ENCODE measurements around the gene BNIPL.

BNIPL gene

GRCh38 chr1:150995460-150995859 lies 40.9 kb upstream of the BNIPL start:
- DNase-seq, result no peak
- H3K4me1 ChIP-seq (ENCODE audit: control insufficient read depth, insufficient read depth, low read depth, low read length), result peaks cover 21% of the 10 kb centered on the region
- no peak overlapping the region for H3K18ac ChIP-seq (ENCODE audit: low read depth in 1 of 2, low read length in 2 of 2)
- no peak overlapping the region for H2AFZ ChIP-seq (ENCODE audit: low read depth, low read length)
- H2BK12ac ChIP-seq (ENCODE audit: low read length in 2 of 2), result peak overlapping the region in 1 of 2 experiments; percentile 69
- peak overlapping the region in 1 of 2 experiments; percentile 61 for H3K4me3 ChIP-seq (ENCODE audit: insufficient read depth in 1 of 2, low read depth in 1 of 2, low read length in 2 of 2)
- H2AK5ac ChIP-seq (ENCODE audit: low read length, severe bottlenecking), result peak overlapping the region; percentile 63
- H3K23ac ChIP-seq (ENCODE audit: low read length in 2 of 2), result no peak overlapping the region
- peaks cover 22 to 32% of the 10 kb centered on the region in 2 experiments for H3K36me3 ChIP-seq (ENCODE audit: control insufficient read depth in 1 of 2, insufficient read depth in 2 of 2, low read depth in 1 of 2, low read length in 2 of 2)
- H3K27ac ChIP-seq (ENCODE audit: low read length, poor library complexity, severe bottlenecking), result no peak overlapping the region
- no peak overlapping the region for H2BK5ac ChIP-seq (ENCODE audit: low read depth, low read length, poor library complexity, severe bottlenecking)
- no peak overlapping the region for H2BK15ac ChIP-seq (ENCODE audit: low read depth, poor library complexity, severe bottlenecking)
- no peak overlapping the region for H3K4me2 ChIP-seq (ENCODE audit: low read length, poor library complexity, severe bottlenecking)
- H4K91ac ChIP-seq (ENCODE audit: low read length), result no peak overlapping the region
- 83% methylated on average over 3 of the region's 4 CpGs for WGBS
- H3K79me1 ChIP-seq (replicated peaks; ENCODE audit: low read length, poor library complexity, severe bottlenecking), result no peaks in the 10 kb centered on the region
- no peak overlapping the region for H3K4ac ChIP-seq (ENCODE audit: low read depth in 1 of 2, low read length in 2 of 2)
- peak overlapping the region; percentile 78 for H3K9ac ChIP-seq (ENCODE audit: low read length)
- H4K8ac ChIP-seq (ENCODE audit: low read length), result no peak overlapping the region
- H3K14ac ChIP-seq (ENCODE audit: low read length in 2 of 2), result no peak overlapping the region
- H2BK120ac ChIP-seq (ENCODE audit: low read depth, low read length), result no peak overlapping the region
- H3K9me3 ChIP-seq (ENCODE audit: control insufficient read depth, low read length), result no peaks in the 10 kb centered on the region
- H3K27me3 ChIP-seq (ENCODE audit: control insufficient read depth in 1 of 2, insufficient read depth in 1 of 2, low read length in 2 of 2), result no peaks in the 10 kb centered on the region

- Histone ChIP-seq H3K4me2 (ENCODE audit: low read length, poor library complexity, severe bottlenecking) (no peak overlapping the region), H2BK120ac (ENCODE audit: low read depth, low read length) (no peak overlapping the region), H3K9me3 (ENCODE audit: control insufficient read depth, low read length) (no peaks in the 10 kb centered on the region), H3K14ac (ENCODE audit: low read length in 2 of 2) (no peak overlapping the region), H3K9ac (ENCODE audit: low read length) (peak overlapping the region; percentile 78), H3K79me1 (replicated peaks; ENCODE audit: low read length, poor library complexity, severe bottlenecking) (no peaks in the 10 kb centered on the region), H3K4ac (ENCODE audit: low read depth in 1 of 2, low read length in 2 of 2) (no peak overlapping the region), H3K36me3 (ENCODE audit: control insufficient read depth in 1 of 2, insufficient read depth in 2 of 2, low read depth in 1 of 2, low read length in 2 of 2) (peaks cover 22 to 34% of the 10 kb centered on the region in 2 experiments), H3K4me3 (ENCODE audit: insufficient read depth in 1 of 2, low read depth in 1 of 2, low read length in 2 of 2) (peak overlapping the region in 1 of 2 experiments; percentile 61), H2AK5ac (ENCODE audit: low read length, severe bottlenecking) (no peak overlapping the region), H3K4me1 (ENCODE audit: control insufficient read depth, insufficient read depth, low read depth, low read length) (peaks cover 21% of the 10 kb centered on the region), H4K91ac (ENCODE audit: low read length) (no peak overlapping the region), H2BK15ac (ENCODE audit: low read depth, poor library complexity, severe bottlenecking) (no peak overlapping the region), H3K27ac (ENCODE audit: low read length, poor library complexity, severe bottlenecking) (no peak overlapping the region), H2BK5ac (ENCODE audit: low read depth, low read length, poor library complexity, severe bottlenecking) (no peak overlapping the region), H3K18ac (ENCODE audit: low read depth in 1 of 2, low read length in 2 of 2) (no peak overlapping the region), H2BK12ac (ENCODE audit: low read length in 2 of 2) (no peak overlapping the region), H4K8ac (ENCODE audit: low read length) (no peak overlapping the region), H3K23ac (ENCODE audit: low read length in 2 of 2) (no peak overlapping the region), H2AFZ (ENCODE audit: low read depth, low read length) (no peak overlapping the region), H3K27me3 (ENCODE audit: control insufficient read depth in 1 of 2, insufficient read depth in 1 of 2, low read length in 2 of 2) (no peaks in the 10 kb centered on the region)
- peak; percentile 70 for DNase-seq
- WGBS, result 17% methylated on average over 9 of the region's 9 CpGs
These were observed 40.5 kb upstream of the BNIPL start for GRCh38 chr1:150995896-150996295.

GRCh38 chr1:150997126-150997872 lies 39.1 kb upstream of the BNIPL start:
- H3K4me3 ChIP-seq (ENCODE audit: insufficient read depth in 1 of 2, low read depth in 1 of 2, low read length in 2 of 2), result no peak overlapping the region
- H2AFZ ChIP-seq (ENCODE audit: low read depth, low read length), result no peak overlapping the region
- H3K4me2 ChIP-seq (ENCODE audit: low read length, poor library complexity, severe bottlenecking), result no peak overlapping the region
- H3K27ac ChIP-seq (ENCODE audit: low read length, poor library complexity, severe bottlenecking), result no peak overlapping the region
- WGBS, result 95% methylated on average over 20 of the region's 20 CpGs
- no peak overlapping the region for H2AK5ac ChIP-seq (ENCODE audit: low read length, severe bottlenecking)
- H2BK12ac ChIP-seq (ENCODE audit: low read length in 2 of 2), result no peak overlapping the region
- H4K8ac ChIP-seq (ENCODE audit: low read length), result no peak overlapping the region
- no peak overlapping the region for H4K91ac ChIP-seq (ENCODE audit: low read length)
- no peak overlapping the region for H3K18ac ChIP-seq (ENCODE audit: low read depth in 1 of 2, low read length in 2 of 2)
- H3K14ac ChIP-seq (ENCODE audit: low read length in 2 of 2), result no peak overlapping the region
- no peaks in the 10 kb centered on the region for H3K9me3 ChIP-seq (ENCODE audit: control insufficient read depth, low read length)
- no peak overlapping the region for H3K9ac ChIP-seq (ENCODE audit: low read length)
- peaks cover 3% of the 10 kb centered on the region for H3K79me1 ChIP-seq (replicated peaks; ENCODE audit: low read length, poor library complexity, severe bottlenecking)
- H3K27me3 ChIP-seq (ENCODE audit: control insufficient read depth in 1 of 2, insufficient read depth in 1 of 2, low read length in 2 of 2), result no peaks in the 10 kb centered on the region
- peaks cover 26% of the 10 kb centered on the region for H3K4me1 ChIP-seq (ENCODE audit: control insufficient read depth, insufficient read depth, low read depth, low read length)
- no peak overlapping the region for H2BK120ac ChIP-seq (ENCODE audit: low read depth, low read length)
- no peak overlapping the region for H3K4ac ChIP-seq (ENCODE audit: low read depth in 1 of 2, low read length in 2 of 2)
- no peak overlapping the region for H3K23ac ChIP-seq (ENCODE audit: low read length in 2 of 2)
- H2BK15ac ChIP-seq (ENCODE audit: low read depth, poor library complexity, severe bottlenecking), result no peak overlapping the region
- peaks cover 28 to 45% of the 10 kb centered on the region in 2 experiments for H3K36me3 ChIP-seq (ENCODE audit: control insufficient read depth in 1 of 2, insufficient read depth in 2 of 2, low read depth in 1 of 2, low read length in 2 of 2)
- H2BK5ac ChIP-seq (ENCODE audit: low read depth, low read length, poor library complexity, severe bottlenecking), result no peak overlapping the region
- DNase-seq, result no peak

GRCh38 chr1:150997949-150998348 lies 38.4 kb upstream of the BNIPL start:
- H3K23ac ChIP-seq (ENCODE audit: low read length in 2 of 2), result no peak overlapping the region
- no peak overlapping the region for H2BK120ac ChIP-seq (ENCODE audit: low read depth, low read length)
- H2BK5ac ChIP-seq (ENCODE audit: low read depth, low read length, poor library complexity, severe bottlenecking), result no peak overlapping the region
- no peak overlapping the region for H2BK15ac ChIP-seq (ENCODE audit: low read depth, poor library complexity, severe bottlenecking)
- no peak overlapping the region for H3K27ac ChIP-seq (ENCODE audit: low read length, poor library complexity, severe bottlenecking)
- H3K79me1 ChIP-seq (replicated peaks; ENCODE audit: low read length, poor library complexity, severe bottlenecking), result peaks cover 3% of the 10 kb centered on the region
- no peak overlapping the region for H3K9ac ChIP-seq (ENCODE audit: low read length)
- H4K8ac ChIP-seq (ENCODE audit: low read length), result no peak overlapping the region
- no peak overlapping the region for H4K91ac ChIP-seq (ENCODE audit: low read length)
- H2AK5ac ChIP-seq (ENCODE audit: low read length, severe bottlenecking), result no peak overlapping the region
- no peaks in the 10 kb centered on the region for H3K27me3 ChIP-seq (ENCODE audit: control insufficient read depth in 1 of 2, insufficient read depth in 1 of 2, low read length in 2 of 2)
- no peak overlapping the region for H3K18ac ChIP-seq (ENCODE audit: low read depth in 1 of 2, low read length in 2 of 2)
- no peak overlapping the region for H3K4me3 ChIP-seq (ENCODE audit: insufficient read depth in 1 of 2, low read depth in 1 of 2, low read length in 2 of 2)
- H3K4ac ChIP-seq (ENCODE audit: low read depth in 1 of 2, low read length in 2 of 2), result no peak overlapping the region
- DNase-seq, result no peak
- H3K36me3 ChIP-seq (ENCODE audit: control insufficient read depth in 1 of 2, insufficient read depth in 2 of 2, low read depth in 1 of 2, low read length in 2 of 2), result peaks cover 30 to 49% of the 10 kb centered on the region in 2 experiments
- no peak overlapping the region for H3K4me2 ChIP-seq (ENCODE audit: low read length, poor library complexity, severe bottlenecking)
- no peak overlapping the region for H3K14ac ChIP-seq (ENCODE audit: low read length in 2 of 2)
- WGBS, result 94% methylated on average over 4 of the region's 5 CpGs
- H2BK12ac ChIP-seq (ENCODE audit: low read length in 2 of 2), result no peak overlapping the region
- peaks cover 29% of the 10 kb centered on the region for H3K4me1 ChIP-seq (ENCODE audit: control insufficient read depth, insufficient read depth, low read depth, low read length)
- H2AFZ ChIP-seq (ENCODE audit: low read depth, low read length), result no peak overlapping the region
- no peaks in the 10 kb centered on the region for H3K9me3 ChIP-seq (ENCODE audit: control insufficient read depth, low read length)

Measured in mesenchymal stem cell (in vitro differentiated cells and primary cell).